Osteoblast (primary cell): Measurements from ENCODE around the gene GDNF. TPM values are rescaled to one million over a fixed set of nuclear protein-coding genes. Genes with fewer than 3 reads are reported as not detected.

Experiments
- DNase-seq: peaks from one replicate; pipeline ENCODE4 v3.0.0; 2011; ENCODE audit warnings: low spot score, mixed read lengths; ENCODE audit not compliant: insufficient read length; ENCODE audit errors: missing footprints
- H2AFZ ChIP-seq: 2 replicates; pipeline ENCODE4 v1.6.0; 2011; ENCODE audit warnings: mild to moderate bottlenecking, low read length
- H3K27ac ChIP-seq: 2 replicates; pipeline ENCODE4 v1.5.1; 2011; ENCODE audit warnings: mild to moderate bottlenecking, low read depth, low read length, moderate library complexity
- H3K27me3 ChIP-seq: 2 replicates; pipeline ENCODE4 v1.6.0; 2012; ENCODE audit warnings: mild to moderate bottlenecking, control low read depth, inconsistent platforms, low read length, moderate library complexity; ENCODE audit not compliant: insufficient read depth
- H3K36me3 ChIP-seq: 2 replicates; pipeline ENCODE4 v1.5.1; 2011; ENCODE audit warnings: mild to moderate bottlenecking, low read length, control low read depth, moderate library complexity; ENCODE audit not compliant: insufficient read depth
- H3K4me1 ChIP-seq: 2 replicates; pipeline ENCODE4 v1.5.1; 2011; ENCODE audit warnings: mild to moderate bottlenecking, low read length, control low read depth, moderate library complexity; ENCODE audit not compliant: insufficient read depth
- H3K4me2 ChIP-seq: 2 replicates; pipeline ENCODE4 v1.6.0; 2011; ENCODE audit warnings: mild to moderate bottlenecking, low read length; ENCODE audit not compliant: insufficient read depth
- H3K4me3 ChIP-seq: fragments of 200-600 bp; sonication (generic); 3 replicates; pipeline ENCODE4 v1.5.1; 2012; ENCODE audit warnings: mild to moderate bottlenecking, low read length, inconsistent platforms; ENCODE audit not compliant: insufficient read depth
- H3K79me2 ChIP-seq: 2 replicates; pipeline ENCODE4 v1.6.0; 2012; ENCODE audit warnings: mild to moderate bottlenecking, low read length, control low read depth, inconsistent platforms; ENCODE audit not compliant: insufficient read depth
- H3K9me3 ChIP-seq: 2 replicates; pipeline ENCODE4 v1.5.1; 2011; ENCODE audit warnings: low read depth, low read length, control low read depth
- H4K20me1 ChIP-seq: 2 replicates; pipeline ENCODE4 v1.6.0; 2012; ENCODE audit warnings: mild to moderate bottlenecking, low read length, control low read depth; ENCODE audit not compliant: insufficient read depth
- CTCF ChIP-seq: IDR thresholded peaks from 2 replicates; pipeline ENCODE4 v1.5.1; 2011; ENCODE audit warnings: mild to moderate bottlenecking, low read depth, low read length, moderate library complexity; ENCODE audit errors: extremely low read depth
- total RNA-seq: library from RNA; depleted of rRNA; stranded (reverse); fragments of >200 nt; gene quantifications from 2 replicates; pipeline ENCODE4 v1.2.3, GENCODE V29; 2012

The GDNF gene
- total RNA-seq, 1 donor, result 6.2 TPM

GRCh38 chr5:37841203-37841602, 1.4 kb upstream of the GDNF start:
- H3K27ac ChIP-seq, result peak overlapping the region; percentile 58
- no peak for TF ChIP-seq CTCF
- H3K4me1 ChIP-seq, result peaks cover 14% of the 10 kb centered on the region
- H3K79me2 ChIP-seq, result peaks cover 55% of the 10 kb centered on the region
- H3K9me3 ChIP-seq, result no peaks in the 10 kb centered on the region
- H3K4me2 ChIP-seq, result peak overlapping the region; percentile 91
- no peaks in the 10 kb centered on the region for H4K20me1 ChIP-seq
- no peak for DNase-seq
- no peaks in the 10 kb centered on the region for H3K36me3 ChIP-seq
- peak overlapping the region; percentile 58 for H2AFZ ChIP-seq
- H3K4me3 ChIP-seq, result no peak overlapping the region
- H3K27me3 ChIP-seq, result peaks cover 3% of the 10 kb centered on the region

DNA sequence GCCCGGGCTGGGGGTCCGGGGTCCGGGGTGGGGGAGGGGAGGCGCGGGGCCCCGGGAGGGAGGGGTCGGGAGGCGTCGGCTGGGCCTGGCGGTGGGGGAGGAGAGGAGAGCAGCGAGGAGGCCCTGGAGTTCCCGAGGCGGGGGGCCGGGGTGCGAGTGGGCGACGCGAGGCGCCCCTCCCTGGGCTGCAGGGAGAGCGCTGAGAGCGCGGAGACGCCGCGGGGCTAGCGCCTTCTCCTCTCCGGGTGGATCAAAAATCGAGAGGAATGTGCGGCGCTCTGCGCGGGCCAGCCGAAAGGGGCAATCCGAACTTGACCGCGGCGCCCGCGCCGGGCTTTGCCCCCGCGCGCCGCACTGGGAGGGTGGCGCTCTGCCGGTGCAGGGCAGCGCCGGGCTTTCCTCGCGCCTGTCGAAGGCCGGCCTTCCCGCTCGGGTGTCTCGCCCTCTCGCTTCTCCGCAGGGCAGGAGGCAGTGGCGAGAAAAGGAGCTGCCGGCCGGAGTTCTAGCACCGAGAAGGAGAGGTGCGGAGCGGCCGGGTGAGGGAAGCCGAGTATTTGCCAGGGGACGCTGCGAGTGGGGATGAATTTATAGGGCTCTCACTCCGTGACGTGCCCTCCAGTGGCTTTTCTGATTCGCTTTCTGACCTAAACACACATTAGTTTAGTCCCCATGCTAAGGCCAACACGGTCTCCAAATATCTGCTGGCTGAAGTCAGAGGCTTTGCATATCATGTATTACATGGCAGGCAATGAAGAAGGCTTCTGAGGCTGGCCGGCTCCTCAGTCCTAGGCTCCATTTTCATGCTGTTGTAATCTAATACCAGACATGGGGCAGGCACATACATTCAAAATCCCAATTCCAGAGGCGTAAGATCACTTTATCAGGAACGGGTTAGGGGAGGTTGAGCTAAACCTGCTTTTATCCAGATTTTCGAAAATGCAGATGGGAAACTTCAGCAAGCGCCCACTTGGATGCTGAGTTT, 503 bp upstream of the GDNF start:
- H3K36me3 ChIP-seq, result no peaks in the 10 kb centered on the region
- TF ChIP-seq CTCF, result peak; percentile 24
- DNase-seq, result peak; percentile 95
- H3K79me2 ChIP-seq, result peaks cover 64% of the 10 kb centered on the region
- peak overlapping the region; percentile 58 for H2AFZ ChIP-seq
- peaks cover 23% of the 10 kb centered on the region for H3K4me1 ChIP-seq
- peak overlapping the region; percentile 89 for H3K4me3 ChIP-seq
- H3K27me3 ChIP-seq, result peaks cover 3% of the 10 kb centered on the region
- H4K20me1 ChIP-seq, result no peaks in the 10 kb centered on the region
- H3K4me2 ChIP-seq, result peak overlapping the region; percentile 91
- H3K9me3 ChIP-seq, result no peaks in the 10 kb centered on the region
- H3K27ac ChIP-seq, result peak overlapping the region; percentile 78

GRCh38 chr5:37838933-37839341, 904 bp downstream of the GDNF start:
- Histone ChIP-seq H3K4me3 (peak overlapping the region; percentile 89), H3K9me3 (no peaks in the 10 kb centered on the region), H3K79me2 (peaks cover 78% of the 10 kb centered on the region), H2AFZ (peak overlapping the region; percentile 90), H4K20me1 (no peaks in the 10 kb centered on the region), H3K4me1 (peaks cover 29% of the 10 kb centered on the region), H3K36me3 (peaks cover 3% of the 10 kb centered on the region), H3K27me3 (peaks cover 3% of the 10 kb centered on the region), H3K4me2 (peak overlapping the region; percentile 91), H3K27ac (peak overlapping the region; percentile 78)
- no peak for TF ChIP-seq CTCF
- DNase-seq, result peak; percentile 83
